CD4-positive, alpha-beta T cell treated with Interleukin-15 for 1 hour (primary cell): ENCODE data around the gene EP400.

ENCODE experiments used
- DNase-seq: peaks from one replicate; pipeline ENCODE4 v3.0.0-alpha.2; 2020

EP400 gene

DNA sequence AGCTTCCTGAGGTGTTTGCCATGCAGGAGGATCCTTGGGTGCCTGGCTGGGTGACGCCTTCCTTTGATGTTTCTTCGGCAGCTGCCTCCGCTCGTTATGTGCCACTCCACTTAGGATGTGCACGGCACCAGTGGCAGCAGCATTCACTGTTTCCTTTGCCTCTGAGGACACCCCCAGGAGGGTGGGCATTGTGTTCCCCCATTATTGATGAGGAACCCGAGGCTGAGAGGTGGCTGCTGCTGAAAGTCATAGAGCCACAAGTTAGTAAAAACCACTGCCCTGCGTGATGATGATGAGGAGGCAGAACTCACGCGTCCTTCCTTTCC is 41.2 kb downstream of the EP400 start:
- no peak for DNase-seq

DNA sequence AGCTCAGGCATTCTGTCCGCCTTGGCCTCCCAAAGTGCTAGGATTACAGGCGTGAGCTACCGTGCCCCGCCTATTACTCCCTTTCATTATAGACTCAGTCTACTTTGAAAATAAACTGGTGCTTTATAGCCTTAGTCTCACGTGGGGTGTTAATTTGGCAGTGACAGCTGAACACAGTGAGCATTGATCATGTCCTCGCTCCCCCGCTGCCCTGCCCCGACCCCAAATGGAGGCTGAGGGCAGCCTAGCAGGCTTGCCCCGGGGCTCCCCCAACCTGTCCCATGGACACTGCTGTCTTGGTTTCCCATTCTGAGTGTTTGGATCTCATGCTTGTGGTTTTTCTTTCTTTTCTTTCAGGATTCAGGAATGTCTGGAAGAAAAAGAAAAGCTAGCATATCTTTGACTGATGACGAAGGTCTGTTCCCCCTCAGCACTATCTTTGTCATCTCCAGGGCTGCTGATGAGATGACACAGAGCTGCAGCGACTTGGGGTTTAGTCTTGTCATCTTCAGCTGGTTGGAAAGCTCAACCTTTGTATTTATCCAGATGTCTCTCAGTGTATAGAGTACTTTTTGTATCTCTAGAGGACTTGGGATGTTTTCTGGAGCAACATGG is 42.2 kb downstream of the EP400 start:
- no peak for DNase-seq

DNA sequence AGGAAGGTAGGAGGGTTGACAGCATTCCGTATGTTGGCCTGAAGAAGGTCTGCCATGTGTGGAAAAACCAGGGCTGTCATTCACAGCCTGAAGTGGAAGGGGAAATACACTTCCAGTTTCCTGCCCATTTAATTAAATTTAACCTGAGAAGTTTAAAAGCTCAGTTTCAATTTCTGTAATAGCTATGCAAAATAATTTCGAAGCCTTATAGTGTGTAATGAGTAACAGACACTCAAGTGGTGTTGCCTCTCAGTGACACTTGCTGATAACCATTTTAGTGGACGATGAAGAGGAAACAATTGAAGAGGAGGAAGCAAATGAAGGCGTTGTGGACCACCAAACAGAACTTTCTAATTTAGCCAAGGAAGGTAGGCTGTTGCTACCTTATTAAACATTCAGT is 44.8 kb downstream of the EP400 start:
- no peak for DNase-seq

DNA sequence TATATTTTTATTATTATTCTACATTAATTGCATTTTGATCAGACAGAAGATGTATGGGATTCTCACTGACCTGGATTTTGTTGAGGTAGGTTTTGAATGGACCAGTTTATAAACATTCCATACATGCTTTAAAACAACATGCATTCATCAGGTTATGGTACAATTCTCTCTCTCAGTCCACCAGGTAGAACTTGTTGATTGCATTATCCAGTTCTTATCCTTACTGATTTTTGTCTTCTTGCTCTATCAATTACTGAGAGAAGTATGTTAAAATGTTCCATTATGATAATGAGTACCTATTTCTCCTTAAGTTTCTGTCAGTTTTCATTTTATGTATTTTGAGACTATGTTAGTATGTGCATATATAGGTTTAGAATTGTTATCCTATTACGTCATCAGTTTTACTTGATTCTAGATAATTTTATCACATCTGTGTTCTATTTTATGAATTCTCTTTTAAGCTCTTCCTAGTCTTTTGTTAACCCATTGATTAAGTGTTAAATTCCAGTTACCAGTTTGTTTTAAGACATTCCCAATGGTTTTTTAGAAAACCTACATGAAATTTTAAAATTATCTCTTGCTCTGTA is 50.6 kb downstream of the EP400 start:
- DNase-seq = no peak

DNA sequence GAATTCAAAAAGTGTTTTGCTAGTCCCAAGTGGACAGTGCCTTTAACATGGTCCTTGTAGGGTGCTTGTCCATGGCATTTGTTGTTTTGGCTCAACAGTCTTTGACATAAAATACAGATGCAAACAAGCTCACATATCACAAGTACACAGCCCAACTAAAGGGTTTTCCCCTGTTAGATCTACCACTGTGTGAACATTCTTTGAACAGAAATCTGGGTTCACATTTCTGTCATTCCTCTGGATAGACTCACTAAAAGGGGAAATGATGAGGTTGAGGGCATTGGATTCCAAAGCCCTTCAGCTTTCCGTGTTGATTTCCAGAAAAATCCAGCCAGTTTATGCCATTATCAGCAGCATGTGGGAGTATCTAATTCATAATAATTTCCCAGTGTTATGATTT is 54.1 kb downstream of the EP400 start:
- DNase-seq = no peak

DNA sequence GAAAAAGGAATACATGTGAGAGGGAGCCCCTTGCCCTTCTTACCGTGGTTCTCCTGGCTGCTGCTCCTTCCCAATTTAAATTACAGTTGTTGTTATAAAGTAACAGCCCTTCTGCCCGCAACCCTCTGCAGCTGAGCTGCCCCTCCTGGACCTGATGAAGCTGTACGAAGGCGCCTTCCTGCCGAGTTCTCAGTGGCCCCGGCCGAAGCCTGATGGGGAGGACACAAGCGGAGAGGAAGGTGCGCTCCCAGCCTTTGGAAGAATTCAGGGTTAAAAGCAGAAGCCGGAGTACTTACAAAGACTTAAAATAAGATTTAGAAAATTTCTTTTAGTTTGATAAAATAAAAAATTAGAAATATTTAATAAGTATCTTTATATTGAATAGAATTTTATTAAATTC is 55.2 kb downstream of the EP400 start:
- no peak for DNase-seq

DNA sequence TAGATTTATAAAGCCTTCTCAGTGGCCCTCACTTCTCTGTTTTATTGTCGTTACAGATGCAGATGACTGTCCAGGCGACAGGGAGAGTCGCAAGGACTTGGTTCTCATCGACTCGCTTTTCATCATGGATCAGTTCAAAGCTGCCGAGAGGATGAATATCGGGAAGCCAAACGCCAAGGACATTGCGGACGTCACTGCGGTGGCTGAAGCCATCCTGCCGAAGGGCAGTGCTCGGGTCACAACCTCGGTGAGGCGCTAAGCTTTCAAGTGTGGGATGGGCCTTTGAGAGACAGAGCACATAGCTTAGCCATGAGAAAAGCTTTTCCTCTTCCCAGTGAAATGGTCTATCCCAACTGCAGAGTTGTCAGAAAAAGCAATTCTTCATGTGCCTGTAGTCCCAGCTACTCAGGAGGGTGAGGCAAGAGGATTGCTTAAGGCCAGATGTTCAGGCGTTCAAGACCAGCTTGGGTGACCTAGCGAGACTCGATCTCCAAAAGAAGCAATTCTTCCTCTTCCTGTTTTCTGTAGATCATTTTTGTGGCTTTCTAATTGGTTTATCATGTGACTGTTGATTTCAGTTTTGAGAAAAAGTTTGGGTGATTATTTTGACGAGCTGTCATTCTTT is 56.4 kb downstream of the EP400 start:
- no peak for DNase-seq

DNA sequence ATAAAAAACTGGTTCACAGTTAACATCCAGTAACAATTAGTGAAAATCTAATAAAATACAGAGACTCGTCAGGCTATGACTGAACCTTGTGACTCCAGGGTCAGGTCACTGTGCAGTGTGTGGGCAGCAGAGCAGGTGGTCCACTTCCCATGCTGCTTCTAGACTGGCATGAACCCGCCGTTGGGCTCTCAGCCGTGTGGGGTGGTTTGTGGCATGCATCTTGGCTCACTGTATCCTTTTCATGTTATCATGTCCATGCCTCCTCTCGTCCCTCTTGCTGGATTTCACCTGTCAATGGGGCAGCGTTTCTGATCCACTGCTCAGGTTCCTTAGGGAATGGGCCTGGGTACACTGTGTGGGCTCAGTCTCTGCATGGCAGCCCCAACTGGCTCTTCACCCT is 57.3 kb downstream of the EP400 start:
- no peak for DNase-seq

DNA sequence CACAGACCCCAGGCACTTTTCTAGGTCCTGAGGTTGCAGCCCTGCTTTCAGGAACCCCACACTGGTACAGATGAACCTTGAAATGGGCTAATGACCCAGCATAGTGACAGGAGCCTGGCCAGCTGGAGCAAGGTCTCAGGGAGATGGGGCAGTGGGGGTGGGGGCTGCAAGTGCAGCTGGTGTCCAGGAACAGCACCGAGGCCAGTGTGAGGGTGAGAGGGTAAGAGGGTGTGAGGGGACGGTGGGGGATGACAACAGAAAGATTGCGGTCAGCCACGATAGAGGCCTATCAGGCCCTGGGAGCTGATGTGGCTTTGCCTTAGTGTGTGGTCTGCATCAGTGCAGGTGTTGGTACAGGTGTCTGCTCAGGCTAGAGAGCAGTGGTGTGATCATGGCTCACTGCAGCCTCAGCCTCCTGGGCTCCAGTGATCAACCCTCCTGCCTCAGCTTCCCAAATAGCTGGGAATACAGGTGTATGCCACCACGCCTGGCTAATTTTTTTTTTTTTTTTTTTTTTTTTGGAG is 59.7 kb downstream of the EP400 start:
- no peak for DNase-seq

DNA sequence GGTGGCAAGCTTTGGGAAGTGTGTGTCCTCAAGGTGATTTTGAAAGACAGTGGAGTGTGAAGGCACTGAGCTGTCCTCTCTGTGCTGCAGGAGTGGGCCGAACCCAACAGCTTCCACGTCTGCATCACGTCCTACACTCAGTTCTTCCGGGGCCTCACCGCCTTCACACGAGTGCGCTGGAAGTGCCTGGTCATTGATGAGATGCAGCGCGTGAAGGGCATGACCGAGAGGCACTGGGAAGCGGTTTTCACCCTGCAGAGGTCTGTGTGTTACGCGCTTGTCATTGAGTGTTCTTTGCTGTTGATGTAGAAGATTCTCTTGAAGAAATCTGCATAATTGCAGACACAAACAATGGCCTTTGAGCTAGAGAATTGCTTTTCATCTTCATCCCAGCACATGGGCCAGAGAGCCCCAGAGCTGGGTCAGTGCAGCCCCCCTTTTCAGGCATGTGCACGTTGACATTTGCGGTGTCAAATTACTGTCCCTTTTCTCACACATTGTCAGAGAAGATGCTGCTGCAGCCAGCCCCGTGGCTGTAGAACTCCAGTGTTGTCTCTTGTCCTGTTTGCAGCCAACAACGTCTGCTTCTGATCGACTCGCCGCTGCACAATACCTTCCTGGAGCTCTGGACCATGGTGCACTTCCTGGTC is 63.3 kb downstream of the EP400 start:
- DNase-seq = no peak

DNA sequence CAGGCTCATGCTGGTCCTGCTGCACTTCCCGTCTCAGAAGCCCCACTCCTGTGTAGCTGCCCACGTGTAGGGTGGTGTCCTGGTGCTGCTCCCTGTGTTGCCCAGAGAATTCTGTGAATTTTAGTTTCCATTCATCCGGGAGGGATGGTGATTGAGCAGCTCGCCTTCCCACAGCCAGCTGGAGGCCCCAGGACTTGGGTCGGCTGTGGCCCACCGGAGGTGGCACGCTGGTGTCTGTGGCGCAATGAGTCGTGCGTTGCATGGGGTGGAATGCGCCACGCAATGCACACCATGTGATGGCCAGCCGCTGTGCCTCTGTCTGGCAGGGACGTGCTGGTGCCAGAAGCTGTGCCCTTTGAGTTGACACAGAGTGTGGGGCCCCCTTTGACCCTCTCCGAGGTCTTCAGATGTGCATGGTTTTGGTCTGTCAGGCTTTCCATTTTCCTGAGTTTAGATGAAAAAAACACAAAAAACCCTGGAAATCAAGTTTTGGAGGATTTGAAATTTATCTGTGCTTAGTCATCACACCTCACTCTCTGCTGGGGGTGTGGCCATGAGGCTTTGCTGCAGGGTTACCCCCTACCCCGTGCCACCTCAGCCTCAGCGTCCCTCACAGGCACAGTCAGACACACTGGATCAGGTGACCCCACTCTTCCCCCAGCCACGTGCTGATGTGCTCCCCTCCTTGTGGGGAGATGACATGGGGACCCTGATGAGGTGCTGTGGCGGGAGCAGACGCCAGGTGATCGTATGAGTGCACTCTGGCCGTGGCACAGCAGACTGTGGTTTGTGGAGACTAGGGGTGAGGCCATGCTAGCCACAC is 64.6 kb downstream of the EP400 start:
- DNase-seq = no peak

DNA sequence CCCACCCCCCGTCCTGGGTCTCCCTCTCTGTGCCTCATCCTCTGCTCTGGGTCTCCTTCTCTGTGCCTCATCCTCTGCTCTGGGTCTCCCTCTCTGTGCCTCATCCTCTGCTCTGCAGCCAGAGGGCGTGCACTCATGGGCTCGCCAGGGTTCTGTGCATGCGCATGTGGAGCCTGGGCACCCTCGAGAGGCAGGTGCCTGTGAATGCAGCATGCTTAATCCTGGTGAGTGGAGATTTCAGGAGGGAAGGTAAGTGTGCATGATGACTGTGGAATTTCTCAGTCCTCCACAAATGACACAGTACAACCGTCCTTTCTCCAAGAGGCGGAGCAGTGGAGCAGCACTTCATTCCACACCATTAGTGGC is 65.2 kb downstream of the EP400 start:
- DNase-seq = no peak

DNA sequence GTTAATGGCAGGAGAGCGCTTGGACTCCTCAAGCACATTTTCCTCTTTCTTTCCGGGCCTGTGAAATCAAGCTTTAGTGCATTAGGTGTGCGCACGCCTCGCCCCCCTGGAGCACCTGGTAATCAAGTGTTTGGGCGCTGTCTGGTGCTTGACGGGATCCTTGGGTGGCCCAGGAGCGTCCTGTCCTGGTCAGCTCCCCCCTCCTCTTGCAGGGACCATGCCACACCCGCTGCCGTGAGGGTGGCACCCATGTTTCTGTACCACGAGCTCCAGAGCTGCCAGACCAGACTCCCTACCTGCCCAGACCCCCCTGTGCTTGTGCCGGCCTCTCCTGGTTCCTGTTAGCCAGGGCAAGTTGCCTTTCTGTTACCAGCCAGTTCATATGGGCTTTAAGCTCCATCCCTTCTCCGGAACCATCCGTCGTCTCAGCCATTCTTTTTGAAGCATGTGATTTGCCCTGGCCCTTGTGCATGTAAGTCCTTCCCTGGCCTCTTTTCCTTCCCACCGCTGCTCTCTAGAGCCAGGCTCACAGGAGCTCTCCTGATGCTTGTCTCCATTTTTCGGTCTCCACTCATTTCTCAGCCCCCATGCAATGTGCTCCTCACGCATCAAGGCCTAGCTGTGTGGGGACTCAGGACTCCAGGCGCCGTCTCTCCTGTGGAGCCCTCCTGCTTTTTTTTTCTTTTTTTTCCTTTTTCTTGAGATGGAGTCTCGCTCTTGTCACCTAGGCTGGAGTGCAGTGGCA is 66.1 kb downstream of the EP400 start:
- DNase-seq = no peak

DNA sequence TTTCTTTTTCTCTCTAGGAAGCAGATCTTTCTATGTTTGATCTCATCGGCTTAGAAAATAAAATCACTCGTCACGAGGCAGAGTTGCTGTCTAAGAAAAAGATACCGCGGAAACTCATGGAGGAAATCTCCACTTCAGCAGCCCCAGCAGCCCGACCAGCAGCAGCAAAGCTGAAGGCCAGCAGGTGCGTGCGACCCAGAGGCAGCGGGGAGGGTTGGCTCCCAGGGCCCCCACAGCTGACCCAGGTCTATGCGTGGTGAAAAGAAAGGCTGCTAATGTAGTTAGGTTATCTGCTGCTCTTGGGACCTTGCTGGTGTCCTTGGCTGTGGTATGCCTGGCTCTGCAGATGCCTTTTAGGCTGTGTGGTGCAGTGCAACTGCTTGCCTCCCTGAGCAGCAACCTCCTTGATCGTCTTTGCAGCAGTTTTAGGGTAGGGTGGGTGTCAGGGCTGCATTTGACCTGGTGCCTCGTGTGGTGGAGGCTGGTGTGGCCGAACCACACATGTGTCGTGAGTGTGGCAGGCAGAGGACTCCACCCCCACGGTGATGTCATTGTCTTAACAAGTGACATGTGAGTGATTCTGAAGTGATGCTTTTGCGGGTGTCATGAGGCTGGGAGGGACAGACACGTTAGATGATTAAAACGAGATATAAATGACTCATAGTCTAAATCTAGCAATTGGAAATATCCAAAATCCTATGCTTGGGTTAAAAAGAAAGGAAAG is 68.6 kb downstream of the EP400 start:
- DNase-seq = no peak

DNA sequence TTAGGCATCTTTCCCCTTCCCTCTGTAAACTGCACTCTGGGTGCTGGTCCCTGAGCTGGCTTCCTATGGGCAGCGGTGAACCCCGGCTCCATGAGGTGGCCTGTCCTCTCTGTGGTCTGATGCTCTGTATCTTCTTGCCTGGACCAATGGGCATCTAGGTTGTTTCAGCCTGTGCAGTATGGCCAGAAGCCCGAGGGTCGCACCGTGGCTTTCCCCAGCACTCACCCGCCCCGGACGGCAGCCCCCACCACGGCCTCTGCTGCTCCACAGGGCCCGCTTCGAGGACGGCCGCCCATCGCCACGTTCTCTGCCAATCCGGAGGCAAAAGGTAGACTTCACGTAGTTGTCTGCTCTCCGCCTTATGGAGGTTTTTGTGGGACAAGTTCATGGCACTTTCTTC is 70.1 kb downstream of the EP400 start:
- DNase-seq = no peak

DNA sequence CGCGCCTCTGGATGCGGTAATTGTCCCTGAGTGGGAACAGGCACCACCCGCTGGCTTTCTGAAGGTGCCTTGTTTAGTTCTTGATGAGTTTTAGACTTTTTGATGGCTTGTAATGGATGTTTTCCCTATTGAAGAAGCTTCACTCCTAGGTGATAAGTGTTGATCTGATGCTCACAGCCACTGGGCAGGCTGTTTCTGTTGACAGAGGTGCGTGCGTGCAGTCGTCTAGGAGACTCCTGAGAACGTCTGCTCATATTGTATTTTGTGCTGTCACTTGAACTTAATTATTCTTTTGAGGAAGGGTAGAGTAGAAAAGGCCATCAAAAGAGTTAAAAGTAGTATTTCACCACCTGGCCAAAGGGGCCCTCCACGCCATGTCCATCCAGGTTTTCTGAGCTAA is 70.5 kb downstream of the EP400 start:
- no peak for DNase-seq

DNA sequence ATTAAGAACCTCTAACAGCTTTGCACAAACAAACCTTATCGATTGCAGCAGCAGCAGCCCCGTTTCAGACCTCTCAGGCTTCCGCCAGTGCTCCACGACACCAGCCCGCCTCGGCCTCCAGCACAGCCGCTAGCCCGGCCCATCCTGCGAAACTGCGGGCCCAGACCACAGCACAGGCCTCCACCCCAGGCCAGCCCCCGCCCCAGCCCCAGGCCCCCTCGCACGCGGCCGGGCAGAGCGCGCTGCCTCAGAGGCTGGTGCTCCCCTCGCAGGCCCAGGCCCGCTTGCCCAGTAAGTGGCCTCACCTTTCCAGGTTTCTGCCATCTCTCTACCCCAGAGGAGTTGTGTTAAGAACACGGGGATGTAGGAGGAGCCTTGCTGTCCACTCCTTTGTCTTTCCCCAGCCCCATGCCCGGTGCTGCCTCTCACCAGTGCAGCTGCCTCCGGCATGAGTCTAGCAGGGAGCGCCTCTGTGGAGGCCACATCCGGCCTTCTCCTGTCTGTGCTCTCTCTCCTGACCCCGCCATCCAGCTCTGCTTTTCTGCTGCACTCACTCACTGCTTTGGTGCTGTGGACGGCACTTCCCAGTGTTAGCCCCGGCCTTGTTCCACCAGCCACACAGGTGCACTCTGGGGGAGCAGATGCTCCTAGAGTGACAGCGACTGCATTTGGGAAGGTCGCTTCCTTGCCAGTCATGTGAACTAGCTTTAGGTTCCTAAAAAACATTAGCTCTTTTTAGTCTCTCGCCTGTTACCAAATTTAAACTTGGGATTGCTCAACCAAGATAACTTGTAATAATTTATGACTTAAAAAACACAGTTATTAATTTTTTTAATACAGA is 71.5 kb downstream of the EP400 start:
- no peak for DNase-seq

DNA sequence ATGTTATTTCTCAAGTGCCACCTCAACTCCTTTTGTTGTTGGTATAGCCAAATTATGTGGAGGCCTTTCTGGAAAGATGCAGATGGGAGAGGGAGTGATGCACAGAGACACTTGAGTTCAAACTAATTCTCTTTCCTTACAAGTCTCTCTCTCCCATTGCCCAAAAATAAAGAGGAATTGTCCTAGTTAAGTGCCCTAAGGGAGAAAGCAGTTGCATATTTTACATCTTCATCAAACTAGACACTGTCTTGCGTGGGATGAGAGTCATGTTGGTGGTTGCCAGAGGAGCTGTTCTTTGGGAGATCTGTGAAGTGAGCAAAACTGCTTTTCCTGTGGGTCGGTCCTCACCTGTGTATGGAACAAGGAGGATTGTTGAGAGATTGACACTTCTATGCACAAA is 72.2 kb downstream of the EP400 start:
- DNase-seq = no peak

DNA sequence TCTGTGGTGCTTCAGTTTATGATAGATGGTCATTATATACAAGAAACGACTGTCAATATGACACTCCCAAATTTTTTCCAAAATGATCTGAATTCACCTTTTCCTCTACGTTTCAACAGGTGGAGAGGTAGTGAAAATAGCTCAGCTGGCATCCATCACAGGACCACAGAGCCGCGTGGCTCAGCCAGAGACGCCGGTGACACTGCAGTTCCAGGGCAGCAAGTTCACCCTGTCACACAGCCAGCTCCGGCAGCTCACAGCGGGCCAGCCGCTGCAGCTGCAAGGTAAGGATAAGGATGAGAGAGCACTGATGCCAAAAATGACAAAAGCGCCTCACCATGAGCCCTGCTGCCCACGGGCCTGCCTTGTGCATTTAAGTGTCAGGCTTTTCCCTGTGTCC is 73.9 kb downstream of the EP400 start:
- no peak for DNase-seq

DNA sequence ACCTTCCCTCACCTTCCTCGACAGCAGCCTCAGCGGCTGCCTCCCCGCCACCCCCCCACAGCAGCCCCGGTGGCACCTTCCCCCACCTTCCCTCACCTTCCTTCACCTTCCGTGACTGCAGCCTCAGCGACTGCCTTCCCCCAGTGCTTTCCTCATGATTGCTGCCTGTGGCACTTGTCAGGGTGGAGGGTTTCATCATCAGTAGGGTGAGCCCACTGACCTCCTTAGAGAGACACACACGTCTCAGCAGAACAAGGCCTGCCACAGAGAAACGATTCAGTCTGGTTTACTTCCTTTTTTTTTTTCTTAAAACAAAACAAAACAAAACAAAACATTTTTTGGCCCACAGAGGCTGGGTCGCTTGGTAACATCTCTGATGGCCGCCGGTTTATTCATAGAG is 75.0 kb downstream of the EP400 start:
- DNase-seq = no peak

DNA sequence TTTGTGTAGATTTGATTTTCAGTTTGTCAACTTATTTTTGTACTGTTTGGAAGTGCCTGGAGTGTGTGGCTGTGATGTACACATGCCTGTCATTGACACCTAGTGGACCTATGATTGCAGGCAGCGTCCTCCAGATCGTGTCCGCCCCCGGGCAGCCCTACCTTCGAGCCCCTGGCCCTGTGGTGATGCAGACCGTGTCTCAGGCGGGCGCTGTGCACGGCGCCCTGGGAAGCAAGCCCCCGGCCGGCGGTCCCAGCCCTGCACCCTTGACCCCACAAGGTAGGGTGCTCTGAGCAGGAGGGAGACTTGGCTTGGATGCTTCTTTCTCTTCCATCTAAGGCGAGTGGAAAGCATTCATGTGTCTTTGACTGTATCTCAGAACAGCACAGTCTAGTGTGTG is 75.8 kb downstream of the EP400 start:
- no peak for DNase-seq
